HepG2 (cell line): ENCODE data around the gene TRMT112. TPM values are rescaled to one million over a fixed set of nuclear protein-coding genes. Genes with fewer than 3 reads are reported as not detected.

ENCODE experiments used
- ATAC-seq: fragments of 200-7000 bp; cut with Tn5 transposase; 3 replicates; pipeline ENCODE4 v1.9.1; 2020; ENCODE audit warnings: mild to moderate bottlenecking, moderate library complexity
- BruUV-seq: library from RNA; stranded (reverse); fragments of 400-500 nt; replicated peaks from 2 replicates; lab custom pipeline; 2021; lab: Mats Ljungman, UMichigan
- CTCF ChIA-PET: fragments of 300-600 bp; formaldehyde crosslinking; extraction: SDS; loops from one replicate; lab custom pipeline; 2021; ENCODE audit warnings: low total read pairs, inconsistent platforms, low intra/inter-chr PET ratio; lab: Yijun Ruan, JAX
- POLR2A ChIA-PET: fragments of 350-600 bp; sonication (Branson Sonifier 250); formaldehyde crosslinking; loops from one replicate; lab custom pipeline; 2020; ENCODE audit warnings: antibody characterized with exemption, inconsistent platforms; lab: Yijun Ruan, JAX
- DNase-seq: peaks from one replicate; pipeline ENCODE4 v3.0.0-alpha.2; 2015; ENCODE audit warnings: low spot score
- FAIRE-seq: peaks from 3 replicates; lab custom pipeline; 2011; peaks lifted over from hg19 to GRCh38; lab: Jason Lieb, UNC
- H2AFZ ChIP-seq: one replicate; pipeline ENCODE4 v1.6.1; 2011; ENCODE audit warnings: low read length, inconsistent platforms
- H3K27ac ChIP-seq: fragments of 300-600 bp; 3 replicates; pipeline ENCODE4 v1.8.0; 2011; ENCODE audit warnings: mixed run types, mild to moderate bottlenecking, mixed read lengths, low read length, inconsistent platforms; ENCODE audit not compliant: insufficient read depth; ENCODE audit errors: extremely low read length
- H3K27me3 ChIP-seq, 2 experiments: fragments of 200-600 bp in 1 of 2; 2 replicates in 1 of 2; 3 replicates in 1 of 2; pipeline versions ENCODE4 v1.6.0 to v1.8.0; 2011; ENCODE audit warnings: low read length in 2 of 2, mild to moderate bottlenecking in 2 of 2, moderate library complexity in 2 of 2, inconsistent platforms in 1 of 2; ENCODE audit not compliant: insufficient read depth in 2 of 2, control insufficient read depth in 1 of 2
- H3K36me3 ChIP-seq, 2 experiments: fragments of 200-600 bp in 1 of 2; replicated peaks in 1 of 2; 2 replicates in 1 of 2; 3 replicates in 1 of 2; pipeline versions ENCODE4 v1.5.1 to v1.8.0; 2011; ENCODE audit warnings: low read length in 2 of 2, inconsistent platforms in 1 of 2; ENCODE audit not compliant: insufficient read depth in 2 of 2, control insufficient read depth in 1 of 2
- H3K4me1 ChIP-seq: 2 replicates; pipeline ENCODE4 v1.5.1; 2012; ENCODE audit warnings: low read length, inconsistent platforms; ENCODE audit not compliant: insufficient read depth
- H3K4me2 ChIP-seq: 2 replicates; pipeline ENCODE4 v1.6.0; 2011; ENCODE audit warnings: low read depth, low read length, inconsistent platforms
- H3K4me3 ChIP-seq, 3 experiments: fragments of 200-600 bp in 1 of 3; sonication (generic), shearing (Covaris generic) in 1 of 3; replicated peaks in 1 of 3; 2 replicates each; pipeline ENCODE4 v1.5.1; 2011 to 2016; ENCODE audit warnings: low read length in 3 of 3, inconsistent platforms in 2 of 3, low read depth in 2 of 3, mild to moderate bottlenecking in 2 of 3, control low read depth in 1 of 3, mixed read lengths in 1 of 3; ENCODE audit not compliant: insufficient read depth in 1 of 3
- H3K79me2 ChIP-seq: one replicate; pipeline ENCODE4 v1.6.1; 2011; ENCODE audit warnings: low read length, inconsistent platforms; ENCODE audit not compliant: insufficient read depth
- H3K9ac ChIP-seq: 2 replicates; pipeline ENCODE4 v1.6.0; 2011; ENCODE audit warnings: mild to moderate bottlenecking, low read depth, low read length, inconsistent platforms; ENCODE audit not compliant: insufficient read depth
- H3K9me3 ChIP-seq: 2 replicates; pipeline ENCODE4 v1.5.1; 2012; ENCODE audit warnings: mild to moderate bottlenecking, low read length
- H4K20me1 ChIP-seq: 2 replicates; pipeline ENCODE4 v1.6.0; 2011; ENCODE audit warnings: inconsistent platforms, mild to moderate bottlenecking, low read length, moderate library complexity; ENCODE audit not compliant: insufficient read depth
- ELF3 ChIP-seq: IDR thresholded peaks from 2 replicates; pipeline ENCODE4 v1.6.1; 2016; ENCODE audit warnings: missing genetic modification reagents, missing compliant biosample characterization
- FIP1L1 ChIP-seq: fragments of 200-400 bp; formaldehyde crosslinking; IDR thresholded peaks from 2 replicates; pipeline ENCODE4 v1.6.1; 2018; ENCODE audit warnings: low read depth, mild to moderate bottlenecking, low read length, moderate library complexity, borderline replicate concordance; ENCODE audit not compliant: insufficient read depth
- RXRA ChIP-seq: sonication (generic); formaldehyde crosslinking; IDR thresholded peaks from 2 replicates; pipeline ENCODE4 v1.5.1; 2020; ENCODE audit warnings: missing genetic modification reagents
- ZNF12 ChIP-seq: sonication (generic); formaldehyde crosslinking; IDR thresholded peaks from 2 replicates; pipeline ENCODE4 v1.5.0; 2020; ENCODE audit warnings: missing genetic modification reagents
- ZSCAN31 ChIP-seq: sonication (generic); formaldehyde crosslinking; IDR thresholded peaks from 2 replicates; pipeline ENCODE4 v1.5.0; 2020; ENCODE audit warnings: low read depth, mild to moderate bottlenecking, missing genetic modification reagents
- WGBS: methylation state at CpG from one replicate; pipeline ENCODE4 v1.1.6; 2017; ENCODE audit warnings: low lambda C conversion rate; 5-methylcytosine and 5-hydroxymethylcytosine counted together
- in situ Hi-C: cut with HindIII; loops from 2 replicates; pipeline ENCODE4 v1.10.0; 2017; ENCODE audit warnings: low pct_unique_long_range_greater_than_20kb; ENCODE audit not compliant: extremely low pct_ligation_motif_present
- intact Hi-C: fragments of 100-400 bp; cut with micrococcal nuclease; formaldehyde crosslinking; loops from one replicate; pipeline ENCODE4 v1.10.0; 2022; ENCODE audit not compliant: unreplicated experiment
- polyA plus RNA-seq, 8 experiments: library from polyadenylated mRNA; depleted of rRNA in 3 of 8; stranded (reverse) in 7 of 8; unstranded in 1 of 8; fragments of >200 nt; fragmentation: Illumina TruSeq in 4 of 8; extraction: Trizol in 4 of 8; gene quantifications; 2 replicates each; pipeline versions ENCODE4 v1.2.1 to v1.2.3, GENCODE V29; 2011 to 2016; ENCODE audit warnings: low read depth in 4 of 8, missing spikeins in 1 of 8, mixed read lengths in 1 of 8; ENCODE audit not compliant: insufficient read depth in 1 of 8
- total RNA-seq, 5 experiments: library from RNA; depleted of rRNA; stranded (reverse); fragments of >200 nt; fragmentation: Illumina TruSeq; extraction: Trizol; gene quantifications; 2 replicates each; pipeline ENCODE4 v1.2.3, GENCODE V29; 2016; ENCODE audit warnings: low read depth in 1 of 5
- TF ChIP-seq, protein P1 (sequence below): sonication (generic); formaldehyde crosslinking; IDR thresholded peaks from 2 replicates; pipeline ENCODE4 v1.5.1; 2020; ENCODE audit warnings: missing genetic modification reagents, mild to moderate bottlenecking, borderline replicate concordance
- TF ChIP-seq, protein P2 (sequence below): sonication (generic); formaldehyde crosslinking; IDR thresholded peaks from 2 replicates; pipeline ENCODE4 v1.9.0; 2022; ENCODE audit warnings: low read depth, missing genetic modification reagents

Gene TRMT112
- total and polyA plus RNA-seq, 2 of the 13 experiments (the other 11 are each of a cell fraction or from before 2014, with no cell fraction given), result 186 to 409 TPM

DNA sequence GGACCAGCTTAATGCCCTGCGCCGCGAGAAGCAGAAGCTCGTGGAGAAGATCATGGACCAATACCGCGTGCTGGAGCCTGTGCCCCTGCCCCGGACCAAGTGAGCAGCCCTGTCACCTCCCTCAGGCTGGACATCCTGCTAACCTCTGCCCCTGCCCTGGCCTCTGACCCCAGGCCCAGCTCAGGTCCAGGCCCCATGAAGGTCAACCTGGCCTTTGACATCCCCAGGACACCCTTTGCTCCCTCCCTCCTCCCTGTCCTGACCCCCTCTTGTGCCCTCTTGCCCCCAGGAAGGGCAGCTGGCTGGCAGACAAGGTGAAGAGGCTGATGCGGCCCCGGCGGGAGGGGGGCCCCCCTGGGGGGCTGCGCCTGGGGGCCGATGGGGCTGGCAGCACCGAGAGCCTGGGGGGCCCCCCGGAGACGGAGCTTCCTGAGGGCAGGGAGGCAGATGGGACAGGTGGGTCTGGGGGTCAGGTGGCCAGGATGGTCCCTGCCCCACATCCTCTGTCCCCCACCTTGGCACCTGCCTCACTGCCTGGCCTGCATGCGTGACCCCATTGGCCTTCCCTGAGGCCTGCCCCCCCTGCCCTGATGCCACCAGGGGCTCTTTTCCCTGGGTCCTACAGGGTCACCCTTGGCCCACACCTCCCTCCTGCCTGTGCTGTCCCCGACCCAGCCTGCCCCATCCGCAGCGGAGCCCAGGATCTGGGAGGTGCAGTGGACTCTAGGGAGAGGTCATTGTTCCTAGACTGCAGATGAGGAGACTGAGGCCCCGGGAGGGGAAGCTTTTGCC lies 36.6 kb upstream of the TRMT112 start (continued):
- TF ChIP-seq, protein P1, sequence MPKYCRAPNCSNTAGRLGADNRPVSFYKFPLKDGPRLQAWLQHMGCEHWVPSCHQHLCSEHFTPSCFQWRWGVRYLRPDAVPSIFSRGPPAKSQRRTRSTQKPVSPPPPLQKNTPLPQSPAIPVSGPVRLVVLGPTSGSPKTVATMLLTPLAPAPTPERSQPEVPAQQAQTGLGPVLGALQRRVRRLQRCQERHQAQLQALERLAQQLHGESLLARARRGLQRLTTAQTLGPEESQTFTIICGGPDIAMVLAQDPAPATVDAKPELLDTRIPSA (CRISPR knock-in tag), result no peak
- no peak for TF ChIP-seq ZNF12 (CRISPR knock-in tag)
- TF ChIP-seq FIP1L1, result no peak
- TF ChIP-seq RXRA (CRISPR knock-in tag), result peak; percentile 57; the same call in 1 of the 2 replicates
- TF ChIP-seq, protein P2, sequence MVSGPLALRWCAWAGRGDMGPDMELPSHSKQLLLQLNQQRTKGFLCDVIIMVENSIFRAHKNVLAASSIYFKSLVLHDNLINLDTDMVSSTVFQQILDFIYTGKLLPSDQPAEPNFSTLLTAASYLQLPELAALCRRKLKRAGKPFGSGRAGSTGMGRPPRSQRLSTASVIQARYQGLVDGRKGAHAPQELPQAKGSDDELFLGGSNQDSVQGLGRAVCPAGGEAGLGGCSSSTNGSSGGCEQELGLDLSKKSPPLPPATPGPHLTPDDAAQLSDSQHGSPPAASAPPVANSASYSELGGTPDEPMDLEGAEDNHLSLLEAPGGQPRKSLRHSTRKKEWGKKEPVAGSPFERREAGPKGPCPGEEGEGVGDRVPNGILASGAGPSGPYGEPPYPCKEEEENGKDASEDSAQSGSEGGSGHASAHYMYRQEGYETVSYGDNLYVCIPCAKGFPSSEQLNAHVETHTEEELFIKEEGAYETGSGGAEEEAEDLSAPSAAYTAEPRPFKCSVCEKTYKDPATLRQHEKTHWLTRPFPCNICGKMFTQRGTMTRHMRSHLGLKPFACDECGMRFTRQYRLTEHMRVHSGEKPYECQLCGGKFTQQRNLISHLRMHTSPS (CRISPR knock-in tag), result peak; percentile 46; the same call in 1 of the 2 replicates
- TF ChIP-seq ELF3 (CRISPR knock-in tag), result no peak

- no peak for ATAC-seq
- WGBS, result 40% methylated on average over 9 of the region's 34 CpGs
- no peak overlapping the region for H3K9ac ChIP-seq
- CTCF ChIA-PET, result no interaction called here
- intact Hi-C loops (no loop called here), in situ Hi-C loops (no loop called here)
- no peak overlapping the region for H2AFZ ChIP-seq
- peak overlapping the region; percentile 29; the same call in 1 of the 2 replicates for H3K4me2 ChIP-seq
- H3K9me3 ChIP-seq, result no peaks in the 10 kb centered on the region
- H4K20me1 ChIP-seq, result no peaks in the 10 kb centered on the region
- FAIRE-seq, result no peak
- 0 out of 6 replicates have a peak overlapping the region, but pooled peaks of 1 of the 3 experiments have one; percentile 19 for H3K4me3 ChIP-seq
- no peak overlapping the region for H3K27ac ChIP-seq
- peaks cover 53% of the 10 kb centered on the region for H3K4me1 ChIP-seq
- BruUV-seq, result no TSS peak
- no peak for DNase-seq
- POLR2A ChIA-PET, result interaction anchor here (6.5 kb wide), 1 partner anchor 36 kb away, joined by 61 read pairs; the partner anchor contains the start of genes PRDX5 and TRMT112
- no peaks in the 10 kb centered on the region for H3K36me3 ChIP-seq
- H3K27me3 ChIP-seq, result peaks cover 2 to 26% of the 10 kb centered on the region in 2 experiments; a peak in 3 of 5 replicates
- no peaks in the 10 kb centered on the region for H3K79me2 ChIP-seq
- TF ChIP-seq ZSCAN31 (CRISPR knock-in tag), result 0 out of 2 replicates have a peak, but pooled peaks have one; percentile 22
These were observed 35.8 kb upstream of the TRMT112 start for GRCh38 chr11:64352995-64353714.
